ENCODE measurements around the gene ANP32B. TPM values are rescaled to one million over a fixed set of nuclear protein-coding genes. Genes with fewer than 3 reads are reported as not detected.

Gene ANP32B
- total and polyA plus RNA-seq, 2 experiments from 2014 or later: 13.1 to 114 TPM

- H3K9me2 ChIP-seq (ENCODE audit: insufficient read depth): no peaks in the 10 kb centered on the region
- peaks cover 53% of the 10 kb centered on the region for H3K79me2 ChIP-seq (replicated peaks; ENCODE audit: insufficient read depth)
- peaks cover 3% of the 10 kb centered on the region; the same call in 1 of the 3 replicates for H3K9me3 Mint-ChIP-seq
- H3K4me2 ChIP-seq: peak overlapping the region; percentile 87
- H3K4me3 Mint-ChIP-seq: peak overlapping the region; percentile 69
- no peak for TF ChIP-seq ETS1 (IDR thresholded peaks at IDR 0.05)
- TF ChIP-seq ZNF462 (CRISPR knock-in tag; IDR thresholded peaks at IDR 0.05): no peak
- TF ChIP-seq JUNB (IDR thresholded peaks at IDR 0.05; ENCODE audit: unreplicated experiment): no peak
- TF ChIP-seq EZH2 (IDR thresholded peaks at IDR 0.05; ENCODE audit: low read depth, unreplicated experiment): peak; percentile 29
- H3K27me3 Mint-ChIP-seq (ENCODE audit: insufficient read depth, low read depth, poor library complexity): peaks cover 41% of the 10 kb centered on the region
- no peak overlapping the region for H3K27ac ChIP-seq (ENCODE audit: low read depth)
- H3K4me3 ChIP-seq: peak overlapping the region; percentile 93
- DNase-seq (ENCODE audit: low spot score): peak; percentile 47
- H3K27ac Mint-ChIP-seq: no peak overlapping the region
- no peaks in the 10 kb centered on the region for H3K36me3 ChIP-seq (ENCODE audit: insufficient read depth)
- H3F3A ChIP-seq (replicated peaks; ENCODE audit: low read depth): no peaks in the 10 kb centered on the region
- H3K36me3 Mint-ChIP-seq (ENCODE audit: low read depth): peaks cover 8% of the 10 kb centered on the region; the same call in 1 of the 3 replicates
- no peak for ATAC-seq
- peaks cover 54% of the 10 kb centered on the region for H3K27me3 ChIP-seq (ENCODE audit: insufficient read depth)
- peaks cover 20% of the 10 kb centered on the region; the same call in 1 of the 2 replicates for H3K4me1 ChIP-seq (ENCODE audit: insufficient read depth)
- H3K4me1 Mint-ChIP-seq: peaks cover 18% of the 10 kb centered on the region
- H4K20me1 ChIP-seq (replicated peaks; ENCODE audit: insufficient read depth): peaks cover 50% of the 10 kb centered on the region
- H2AFZ ChIP-seq: no peak overlapping the region
These were observed 2.1 kb downstream of the ANP32B start for GRCh38 chr9:97985058-97985861.

Data from GM23338 (cell line).